GM23248 (cell line): Measurements from ENCODE around the gene ARL4A. TPM values are rescaled to one million over a fixed set of nuclear protein-coding genes. Genes with fewer than 3 reads are reported as not detected.
"Not testable (repeated sequence)": the region's sequence is repeated elsewhere in the genome, so short reads cannot be mapped to it uniquely, and the experiment has no call there.

ENCODE experiments used
- DNase-seq: peaks from one replicate; pipeline ENCODE4 v3.0.0-alpha.2; 2015
- H2AFZ ChIP-seq: fragments of 200-600 bp; sonication (generic); 2 replicates; pipeline ENCODE4 v1.6.1; 2016; ENCODE audit warnings: antibody characterized with exemption
- H3F3A ChIP-seq: fragments of 200-600 bp; sonication (generic); 2 replicates; pipeline ENCODE4 v1.6.1; 2016; ENCODE audit warnings: mild to moderate bottlenecking, antibody characterized with exemption, mixed run types; ENCODE audit not compliant: insufficient read depth
- H3K27ac ChIP-seq: fragments of 200-600 bp; sonication (generic); 2 replicates; pipeline ENCODE4 v1.5.1; 2016; ENCODE audit warnings: mild to moderate bottlenecking
- H3K27me3 ChIP-seq: fragments of 200-600 bp; sonication (generic); replicated peaks from 2 replicates; pipeline ENCODE4 v1.6.1; 2016; ENCODE audit warnings: mild to moderate bottlenecking; ENCODE audit not compliant: insufficient read depth
- H3K36me3 ChIP-seq: fragments of 200-600 bp; sonication (generic); 2 replicates; pipeline ENCODE4 v1.6.1; 2016; ENCODE audit warnings: low read depth, mild to moderate bottlenecking
- H3K4me1 ChIP-seq: fragments of 200-600 bp; sonication (generic); 2 replicates; pipeline ENCODE4 v1.6.1; 2016; ENCODE audit warnings: mild to moderate bottlenecking; ENCODE audit not compliant: insufficient read depth
- H3K4me2 ChIP-seq: fragments of 200-600 bp; sonication (generic); one replicate; pipeline ENCODE4 v1.6.1; 2016; ENCODE audit warnings: mild to moderate bottlenecking; ENCODE audit not compliant: unreplicated experiment
- H3K4me3 ChIP-seq: fragments of 200-600 bp; sonication (generic); 2 replicates; pipeline ENCODE4 v1.5.1; 2016; ENCODE audit warnings: mild to moderate bottlenecking
- H3K79me2 ChIP-seq: fragments of 200-600 bp; sonication (generic); 2 replicates; pipeline ENCODE4 v1.6.1; 2016; ENCODE audit warnings: mild to moderate bottlenecking; ENCODE audit not compliant: insufficient read depth
- H3K9ac ChIP-seq: fragments of 200-600 bp; sonication (generic); 2 replicates; pipeline ENCODE4 v1.6.1; 2016; ENCODE audit warnings: mild to moderate bottlenecking
- H3K9me2 ChIP-seq: fragments of 200-600 bp; sonication (generic); 2 replicates; pipeline ENCODE4 v1.6.1; 2016; ENCODE audit warnings: mixed run types, mild to moderate bottlenecking, moderate library complexity; ENCODE audit not compliant: insufficient read depth
- H3K9me3 ChIP-seq: fragments of 200-600 bp; sonication (generic); one replicate; pipeline ENCODE4 v1.6.1; 2017; ENCODE audit warnings: low read depth
- H4K20me1 ChIP-seq: fragments of 200-600 bp; sonication (generic); 2 replicates; pipeline ENCODE4 v1.6.0; 2016; ENCODE audit not compliant: insufficient read depth
- EZH2 ChIP-seq: fragments of 200-600 bp; sonication (generic); IDR thresholded peaks from 2 replicates; pipeline ENCODE4 v1.6.1; 2018; ENCODE audit warnings: antibody characterized with exemption, mild to moderate bottlenecking; ENCODE audit not compliant: insufficient read depth, poor library complexity, severe bottlenecking
- EZH2phosphoT487 ChIP-seq: fragments of 200-600 bp; sonication (generic); IDR thresholded peaks from 2 replicates; pipeline ENCODE4 v1.6.1; 2018; ENCODE audit warnings: antibody characterized with exemption, moderate library complexity, mild to moderate bottlenecking, low read depth; ENCODE audit not compliant: insufficient read depth
- WGBS, 2 experiments: methylation state at CpG; one replicate each; pipeline ENCODE4 v1.1.6; 2015 to 2017; ENCODE audit warnings: low lambda C conversion rate in 2 of 2, low coverage in 1 of 2; ENCODE audit errors: missing lambda C conversion rate in 2 of 2; 5-methylcytosine and 5-hydroxymethylcytosine counted together
- in situ Hi-C: fragments of 300-500 bp; cut with MboI; formaldehyde crosslinking; loops from 2 replicates; pipeline ENCODE4 v1.15.0; 2020
- polyA plus RNA-seq: library from polyadenylated mRNA; unstranded; fragments of >200 nt; fragmentation: Nextera tagmentation; extraction: Ambion mirVana; gene quantifications from 2 replicates; pipeline ENCODE4 v1.2.1, GENCODE V29; 2016
- total RNA-seq: library from RNA; depleted of rRNA; stranded (reverse); fragments of >200 nt; shearing (Covaris generic); gene quantifications from 2 replicates; pipeline ENCODE4 v1.2.3, GENCODE V29; 2014

ARL4A gene
- total and polyA plus RNA-seq, 2 experiments from 2014 or later: 17.5 to 20.9 TPM

GRCh38 chr7:12686234-12686890 lies 1.1 kb upstream of the ARL4A start:
- peak overlapping the region; percentile 62 for H3K27ac ChIP-seq
- no peaks in the 10 kb centered on the region for H4K20me1 ChIP-seq
- H3K4me3 ChIP-seq: peak overlapping the region; percentile 90
- DNase-seq: peak; percentile 91
- peaks cover 20% of the 10 kb centered on the region for H3K4me1 ChIP-seq
- in situ Hi-C loops: no loop called here
- H3K9me2 ChIP-seq: no peaks in the 10 kb centered on the region
- peak overlapping the region; percentile 86 for H3K9ac ChIP-seq
- TF ChIP-seq EZH2phosphoT487 (no peak), EZH2 (no peak)
- WGBS, 2 experiments: 7 to 10% methylated on average over 40 to 52 of the region's 54 CpGs
- no peaks in the 10 kb centered on the region for H3K27me3 ChIP-seq
- H3K9me3 ChIP-seq: no peaks in the 10 kb centered on the region
- peaks cover 34% of the 10 kb centered on the region for H3K79me2 ChIP-seq
- H3K4me2 ChIP-seq: peak overlapping the region; percentile 66
- H2AFZ ChIP-seq: peak overlapping the region; percentile 85
- peaks cover 9% of the 10 kb centered on the region for H3F3A ChIP-seq
- no peaks in the 10 kb centered on the region for H3K36me3 ChIP-seq

GRCh38 chr7:12687718-12688171 lies 312 bp downstream of the ARL4A start:
- H3K27ac ChIP-seq: no peak overlapping the region
- in situ Hi-C loops: no loop called here

GRCh38 chr7:12688485-12689170 lies 1.2 kb downstream of the ARL4A start:
- H3K27ac ChIP-seq, in situ Hi-C loops, H3F3A ChIP-seq, H3K9me2 ChIP-seq, H3K9ac ChIP-seq, H2AFZ ChIP-seq, H4K20me1 ChIP-seq, H3K36me3 ChIP-seq, H3K27me3 ChIP-seq, H3K9me3 ChIP-seq, DNase-seq: not testable (repeated sequence)
- 97 to 100% methylated on average over 3 of the region's 3 CpGs for WGBS, 2 experiments
- Histone ChIP-seq H3K4me1 (peaks cover 20% of the 10 kb centered on the region), H3K79me2 (peaks cover 47% of the 10 kb centered on the region), H3K4me2 (peak overlapping the region; percentile 63), H3K4me3 (peak overlapping the region; percentile 90)

More at GRCh38 chr7:12687718-12688171, 312 bp downstream of the ARL4A start:
- TF ChIP-seq EZH2: no peak
- Histone ChIP-seq H3K4me1 (peaks cover 20% of the 10 kb centered on the region), H3K9me2 (no peaks in the 10 kb centered on the region), H3K9me3 (no peaks in the 10 kb centered on the region), H2AFZ (peak overlapping the region; percentile 85), H3K4me2 (peak overlapping the region; percentile 89), H3K27me3 (no peaks in the 10 kb centered on the region), H3K79me2 (peaks cover 47% of the 10 kb centered on the region), H3K36me3 (no peaks in the 10 kb centered on the region), H3K4me3 (peak overlapping the region; percentile 90), H3F3A (peaks cover 9% of the 10 kb centered on the region), H4K20me1 (no peaks in the 10 kb centered on the region), H3K9ac (peak overlapping the region; percentile 86)
- DNase-seq: no peak
- 4 to 5% methylated on average over 12 of the region's 12 CpGs for WGBS, 2 experiments

- in situ Hi-C loops: no loop called here
- DNase-seq: no peak
- Histone ChIP-seq H3K36me3 (no peaks in the 10 kb centered on the region), H3K9me2 (no peaks in the 10 kb centered on the region), H3K27ac (no peak overlapping the region), H4K20me1 (no peaks in the 10 kb centered on the region), H3K9me3 (no peaks in the 10 kb centered on the region), H3K9ac (no peak overlapping the region), H2AFZ (no peak overlapping the region), H3K4me1 (peaks cover 20% of the 10 kb centered on the region), H3F3A (peaks cover 9% of the 10 kb centered on the region), H3K27me3 (no peaks in the 10 kb centered on the region), H3K4me3 (peak overlapping the region; percentile 36), H3K4me2 (peak overlapping the region; percentile 63), H3K79me2 (peaks cover 47% of the 10 kb centered on the region)
- 75 to 77% methylated on average over 2 of the region's 2 CpGs for WGBS, 2 experiments
- TF ChIP-seq EZH2phosphoT487 (no peak), EZH2 (no peak)
Observed at GRCh38 chr7:12689451-12689850, 2.0 kb downstream of the ARL4A start.
